HUES48 (cell line): Measurements from ENCODE around the gene CASK.
A peak's percentile ranks its signal among the peaks of the same experiment; 100 is the strongest.
"Not testable (repeated sequence)": the region's sequence is repeated elsewhere in the genome, so short reads cannot be mapped to it uniquely, and the experiment has no call there.

Experiments
- H3K27ac ChIP-seq: one replicate; pipeline ENCODE4 v1.7.0; 2013; ENCODE audit warnings: low read depth, low read length, inconsistent platforms
- H3K27me3 ChIP-seq: 2 replicates; pipeline ENCODE4 v1.6.1; 2013; ENCODE audit warnings: mild to moderate bottlenecking, low read length; ENCODE audit not compliant: control insufficient read depth, insufficient read depth
- H3K36me3 ChIP-seq: 2 replicates; pipeline ENCODE4 v1.6.1; 2013; ENCODE audit warnings: low read length; ENCODE audit not compliant: control insufficient read depth, insufficient read depth
- H3K4me1 ChIP-seq: 2 replicates; pipeline ENCODE4 v1.6.1; 2013; ENCODE audit warnings: mild to moderate bottlenecking, low read length; ENCODE audit not compliant: control insufficient read depth, insufficient read depth
- H3K4me3 ChIP-seq: 2 replicates; pipeline ENCODE4 v1.5.1; 2013; ENCODE audit warnings: mild to moderate bottlenecking, low read depth, low read length
- H3K9ac ChIP-seq: 2 replicates; pipeline ENCODE4 v1.6.1; 2013; ENCODE audit warnings: mild to moderate bottlenecking, low read depth, low read length, moderate library complexity
- H3K9me3 ChIP-seq: 2 replicates; pipeline ENCODE4 v1.6.1; 2013; ENCODE audit warnings: low read length; ENCODE audit not compliant: control insufficient read depth, insufficient read depth

CASK gene

DNA sequence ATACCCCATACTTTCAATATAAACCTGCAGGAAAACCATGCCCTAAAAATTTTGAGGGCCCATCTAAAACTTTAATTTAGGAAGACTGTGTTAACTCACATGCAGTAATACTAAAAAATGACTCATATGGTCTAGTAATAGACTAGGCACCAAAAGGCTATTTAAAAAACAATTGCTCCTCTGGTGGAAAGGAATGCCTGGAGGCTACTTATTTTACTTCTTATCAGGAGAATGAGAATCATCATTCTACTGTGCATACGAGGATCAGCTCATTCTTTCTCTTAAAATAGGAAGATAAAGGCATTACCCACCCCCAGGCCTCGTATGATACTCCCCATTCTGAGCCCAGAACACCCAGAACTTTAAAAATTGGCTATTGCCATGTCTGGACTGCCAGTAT is 277.2 kb downstream of the CASK start:
- Histone ChIP-seq H3K9me3 (peaks cover 15% of the 10 kb centered on the region), H3K4me1 (peaks cover 14% of the 10 kb centered on the region)
- H3K9ac ChIP-seq, H3K4me3 ChIP-seq, H3K36me3 ChIP-seq, H3K27me3 ChIP-seq, H3K27ac ChIP-seq: not testable (repeated sequence)

DNA sequence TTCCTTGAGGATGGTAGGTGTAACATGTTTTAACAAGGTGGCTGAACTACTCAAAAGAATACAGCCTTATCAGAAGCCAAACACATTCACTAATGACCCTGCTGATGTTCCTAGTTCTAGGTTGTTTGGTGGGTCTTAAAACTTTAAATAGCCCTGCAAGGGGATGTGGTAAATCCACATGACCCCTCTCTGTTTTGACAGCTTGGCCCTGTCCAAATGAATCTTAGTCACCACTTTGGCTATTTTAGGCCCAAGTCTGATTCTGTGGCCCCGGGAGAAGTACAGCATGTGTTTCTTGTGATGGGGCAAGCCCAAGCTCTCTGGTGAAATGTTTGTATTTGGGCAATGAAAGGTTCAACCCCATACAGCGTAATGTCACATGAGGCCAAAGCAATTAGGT is 289.1 kb downstream of the CASK start:
- H3K4me1 ChIP-seq, result peaks cover 11% of the 10 kb centered on the region
- no peak overlapping the region for H3K9ac ChIP-seq
- no peaks in the 10 kb centered on the region for H3K36me3 ChIP-seq
- no peak overlapping the region for H3K4me3 ChIP-seq
- H3K9me3 ChIP-seq, result no peaks in the 10 kb centered on the region
- H3K27ac ChIP-seq, result no peak overlapping the region
- H3K27me3 ChIP-seq, result no peaks in the 10 kb centered on the region

DNA sequence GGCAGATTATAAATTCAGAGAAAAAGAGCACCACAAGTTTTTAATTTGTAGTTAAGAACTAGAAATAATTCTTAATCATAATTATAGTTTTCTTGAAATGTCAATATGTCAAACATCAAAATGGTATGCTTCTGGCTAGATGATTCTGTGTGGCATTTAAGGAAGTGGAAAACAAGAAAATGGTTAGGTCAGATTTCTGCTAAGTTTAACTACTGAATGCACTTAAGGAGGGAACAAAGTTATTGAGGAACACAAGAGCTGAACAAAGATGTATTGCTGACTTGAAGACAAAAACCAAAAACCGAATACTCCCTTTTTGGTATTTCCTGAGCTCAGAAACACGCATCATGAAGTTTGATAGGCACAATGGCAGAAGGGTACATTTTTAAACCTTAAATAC is 293.3 kb downstream of the CASK start:
- H3K9me3 ChIP-seq, result no peaks in the 10 kb centered on the region
- no peak overlapping the region for H3K9ac ChIP-seq
- no peaks in the 10 kb centered on the region for H3K27me3 ChIP-seq
- H3K27ac ChIP-seq, result no peak overlapping the region
- H3K4me3 ChIP-seq, result no peak overlapping the region
- peaks cover 13% of the 10 kb centered on the region for H3K36me3 ChIP-seq
- peaks cover 5% of the 10 kb centered on the region for H3K4me1 ChIP-seq

DNA sequence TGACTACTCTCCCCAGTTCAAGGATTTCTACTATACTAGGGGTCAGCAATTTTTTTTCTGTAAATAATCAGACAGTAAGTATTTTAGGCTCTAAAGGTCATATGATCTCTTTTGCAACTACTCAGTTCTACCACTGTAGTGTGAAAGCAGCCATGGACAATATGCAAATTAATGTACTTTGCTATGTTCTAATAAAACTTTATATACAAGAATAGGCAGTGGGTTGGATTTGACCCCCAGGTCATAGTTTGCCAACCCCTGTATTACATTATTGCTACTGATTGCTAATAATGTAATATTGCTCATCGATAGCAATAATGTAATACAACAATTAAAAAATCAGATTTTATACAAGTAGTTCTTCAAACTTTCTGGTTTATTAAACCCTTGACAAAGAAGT is 293.8 kb downstream of the CASK start:
- Histone ChIP-seq H3K27ac (no peak overlapping the region), H3K9ac (no peak overlapping the region), H3K9me3 (no peaks in the 10 kb centered on the region), H3K4me3 (no peak overlapping the region), H3K36me3 (peaks cover 15% of the 10 kb centered on the region), H3K27me3 (no peaks in the 10 kb centered on the region), H3K4me1 (no peaks in the 10 kb centered on the region)

DNA sequence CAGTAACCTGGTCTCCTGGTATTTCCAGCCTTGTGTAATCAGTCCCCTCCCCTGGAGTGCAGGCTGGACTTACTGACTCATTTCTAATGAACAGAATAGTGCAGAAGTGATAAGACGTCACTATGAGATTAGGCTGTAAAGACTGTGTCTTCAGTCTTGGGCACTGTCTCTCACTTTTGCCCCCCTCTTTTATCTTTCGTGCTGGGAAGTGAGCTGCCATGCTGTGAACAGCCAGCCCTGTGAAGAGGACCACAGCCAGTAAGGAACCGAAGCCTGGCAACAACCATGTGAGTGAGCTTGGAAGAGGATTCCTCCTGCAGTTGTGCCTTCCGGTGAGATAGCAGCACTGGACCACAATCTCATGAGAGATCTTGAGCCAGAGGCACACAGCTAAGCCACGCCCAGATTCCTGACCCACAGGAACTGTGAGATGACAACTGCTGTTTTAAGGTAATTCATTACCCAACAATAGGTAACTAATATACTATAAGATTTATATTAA is 302.1 kb downstream of the CASK start:
- peak overlapping the region; percentile 74 for H3K27ac ChIP-seq
- no peaks in the 10 kb centered on the region for H3K27me3 ChIP-seq
- H3K4me3 ChIP-seq, result no peak overlapping the region
- peaks cover 19% of the 10 kb centered on the region for H3K36me3 ChIP-seq
- no peaks in the 10 kb centered on the region for H3K9me3 ChIP-seq
- H3K9ac ChIP-seq, result no peak overlapping the region
- peaks cover 14% of the 10 kb centered on the region for H3K4me1 ChIP-seq

DNA sequence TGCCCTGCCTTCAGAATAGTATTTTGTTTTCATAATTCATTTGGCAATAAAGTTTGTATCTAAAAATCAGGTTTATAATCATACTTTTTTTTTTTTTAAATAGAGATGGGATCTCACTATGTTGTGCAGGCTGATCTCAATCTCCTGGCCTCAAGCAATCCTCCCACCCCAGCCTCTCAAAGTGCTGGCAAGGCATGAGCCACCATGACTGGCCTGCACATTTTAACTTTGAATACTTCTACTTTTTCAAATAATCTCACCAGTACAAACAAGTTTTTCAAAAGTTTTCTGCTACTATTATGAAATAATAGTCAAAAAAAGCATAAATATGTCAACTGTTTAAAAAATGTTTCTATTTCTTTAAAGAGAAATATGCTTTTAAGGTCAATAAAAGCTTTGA is 304.1 kb downstream of the CASK start:
- Histone ChIP-seq H3K36me3 (peaks cover 7% of the 10 kb centered on the region), H3K27ac (no peak overlapping the region)

DNA sequence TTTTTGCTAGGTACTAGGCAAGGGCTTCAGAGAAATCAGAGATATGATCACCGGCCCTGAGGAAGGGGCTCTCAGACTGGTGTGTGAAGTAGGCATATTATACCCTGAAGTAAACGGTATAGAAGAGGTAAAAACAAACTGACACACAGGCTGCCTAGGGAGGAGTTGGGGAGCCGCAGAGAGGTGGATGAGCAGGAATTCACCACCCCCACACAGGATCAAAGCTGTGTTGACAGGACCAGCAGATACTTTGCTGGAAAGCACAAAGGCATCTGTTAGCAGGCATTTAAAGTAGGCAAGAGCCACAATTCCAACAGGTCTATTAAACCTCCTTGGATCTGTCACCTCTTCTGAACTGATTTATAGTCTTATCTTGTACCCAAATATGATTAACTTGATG is 306.4 kb downstream of the CASK start:
- Histone ChIP-seq H3K27ac (no peak overlapping the region), H3K9me3 (no peaks in the 10 kb centered on the region), H3K4me3 (no peak overlapping the region), H3K9ac (no peak overlapping the region), H3K36me3 (no peaks in the 10 kb centered on the region), H3K27me3 (no peaks in the 10 kb centered on the region), H3K4me1 (peaks cover 14% of the 10 kb centered on the region)

More for the DNA sequence above, 304.1 kb downstream of the CASK start:
- Histone ChIP-seq H3K4me3 (no peak overlapping the region), H3K9me3 (no peaks in the 10 kb centered on the region), H3K27me3 (no peaks in the 10 kb centered on the region), H3K4me1 (peaks cover 14% of the 10 kb centered on the region), H3K9ac (no peak overlapping the region)

DNA sequence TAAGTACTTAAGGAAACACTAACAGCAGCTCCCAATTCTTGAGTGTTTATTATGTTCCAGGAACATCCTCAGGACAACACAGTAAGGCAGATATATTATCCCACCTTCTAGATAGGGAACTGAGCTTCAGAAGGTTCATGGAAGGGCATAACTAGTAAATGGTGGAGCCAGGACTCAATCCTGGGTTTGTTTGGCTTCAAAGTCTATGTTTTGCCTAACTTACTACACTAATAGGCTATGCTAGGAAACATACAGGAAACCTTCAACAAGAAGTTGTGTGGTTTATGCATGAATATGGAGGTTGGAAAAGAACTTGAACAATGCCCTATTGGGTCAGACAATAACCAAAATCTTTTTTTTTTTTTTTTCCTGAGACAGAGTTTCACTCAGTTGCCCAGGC is 307.1 kb downstream of the CASK start:
- no peak overlapping the region for H3K27ac ChIP-seq
- H3K27me3 ChIP-seq, result no peaks in the 10 kb centered on the region
- no peak overlapping the region for H3K4me3 ChIP-seq
- H3K9ac ChIP-seq, result no peak overlapping the region
- no peaks in the 10 kb centered on the region for H3K36me3 ChIP-seq
- no peaks in the 10 kb centered on the region for H3K9me3 ChIP-seq
- peaks cover 11% of the 10 kb centered on the region for H3K4me1 ChIP-seq

DNA sequence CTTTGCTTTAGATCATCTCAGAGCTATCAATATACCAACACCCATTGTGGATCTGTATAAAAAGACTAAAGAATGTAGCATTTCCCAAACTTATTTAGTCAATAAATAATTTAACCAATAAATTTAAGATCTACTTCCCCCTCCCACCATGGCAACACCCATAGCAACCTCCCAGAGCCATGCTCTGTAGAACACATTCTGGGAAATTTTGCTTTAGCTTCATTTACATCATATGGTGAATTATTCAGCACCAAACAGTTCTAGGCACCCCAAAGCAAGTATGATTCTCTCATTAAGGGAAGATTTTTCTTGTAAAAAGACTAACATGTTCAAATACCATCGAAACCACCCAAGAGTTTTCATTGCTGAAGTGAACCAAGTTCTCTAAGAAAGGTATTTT is 315.1 kb downstream of the CASK start:
- H3K9ac ChIP-seq, result no peak overlapping the region
- peaks cover 4% of the 10 kb centered on the region; the same call in 1 of the 2 replicates for H3K36me3 ChIP-seq
- no peaks in the 10 kb centered on the region for H3K27me3 ChIP-seq
- peaks cover 32% of the 10 kb centered on the region for H3K4me1 ChIP-seq
- H3K27ac ChIP-seq, result no peak overlapping the region
- no peaks in the 10 kb centered on the region for H3K9me3 ChIP-seq
- no peak overlapping the region for H3K4me3 ChIP-seq

DNA sequence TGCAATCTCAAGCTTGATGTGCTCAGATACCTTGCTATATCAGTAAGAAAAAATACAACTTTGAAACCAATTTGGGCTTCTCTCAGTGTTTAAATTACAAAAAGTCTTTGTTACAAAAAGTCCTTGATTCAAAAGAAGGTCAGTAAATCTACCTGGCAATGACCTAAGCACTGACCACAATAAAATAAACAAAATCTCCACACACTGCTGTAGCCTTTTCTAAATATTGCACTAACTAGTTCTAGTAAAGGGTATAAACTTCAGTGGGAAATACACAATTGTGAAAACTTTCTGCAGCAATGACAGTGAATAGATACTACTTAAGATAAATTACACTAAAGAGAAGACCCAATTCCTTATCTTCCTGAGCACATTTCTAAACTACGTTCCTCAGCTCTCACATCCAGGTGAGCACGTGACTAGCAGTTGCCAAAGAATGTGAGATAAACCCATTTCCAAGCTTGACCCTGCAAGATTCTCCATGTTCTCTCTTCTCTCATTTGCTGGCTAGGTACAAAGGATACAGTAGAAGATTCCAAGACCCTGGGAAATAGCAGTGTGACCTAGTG is 316.0 kb downstream of the CASK start:
- Histone ChIP-seq H3K9me3 (no peaks in the 10 kb centered on the region), H3K27ac (no peak overlapping the region)

DNA sequence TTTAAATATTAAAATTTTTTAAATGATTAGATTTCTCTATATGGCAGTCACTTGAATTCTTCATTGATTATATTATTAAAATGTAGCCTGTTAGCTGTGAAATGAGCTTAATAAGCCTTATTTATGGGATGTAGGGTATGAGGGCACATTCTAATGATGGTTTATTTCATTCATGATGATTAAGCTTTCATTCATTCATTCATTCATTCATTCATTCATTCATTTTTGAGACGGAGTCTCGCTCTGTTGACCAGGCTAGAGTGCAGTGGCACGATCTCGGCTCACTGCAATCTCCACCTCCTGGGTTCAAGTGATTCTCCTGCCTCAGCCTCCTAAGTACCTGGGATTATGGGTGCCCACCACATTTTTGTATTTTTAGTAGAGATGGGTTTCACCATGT is 317.3 kb downstream of the CASK start:
- not testable (repeated sequence) for H3K9ac ChIP-seq, H3K9me3 ChIP-seq, H3K36me3 ChIP-seq, H3K4me3 ChIP-seq, H3K27me3 ChIP-seq, H3K27ac ChIP-seq
- H3K4me1 ChIP-seq, result peaks cover 42% of the 10 kb centered on the region

More for the DNA sequence above, 316.0 kb downstream of the CASK start:
- no peak overlapping the region for H3K4me3 ChIP-seq
- no peaks in the 10 kb centered on the region for H3K27me3 ChIP-seq
- peaks cover 4% of the 10 kb centered on the region; the same call in 1 of the 2 replicates for H3K36me3 ChIP-seq
- H3K4me1 ChIP-seq, result peaks cover 41% of the 10 kb centered on the region
- H3K9ac ChIP-seq, result no peak overlapping the region
